Purkinje cell (primary cell): Measurements from ENCODE around the gene FBXO27. TPM values are rescaled to one million over a fixed set of nuclear protein-coding genes. Genes with fewer than 3 reads are reported as not detected.

Experiments used
- polyA plus RNA-seq: library from polyadenylated mRNA; unstranded; fragments of >200 nt; fragmentation: Nextera tagmentation; gene quantifications from 2 replicates; pipeline ENCODE4 v1.2.1, GENCODE V29; 2014

FBXO27 gene
- 2.2 and 2.7 TPM in 2 replicates for polyA plus RNA-seq

GRCh38 chr19:39032063-39032918 is at the start of gene FBXO27:
Gene FBXO27, minus strand, starts transcription at chr19:39032549. Its CDS starts 322 bp downstream, at chr19:39032227.

GRCh38 chr19:38975214-38975860 is 57.0 kb downstream of the FBXO27 start, which contains the start of gene FBXO17:
Gene FBXO17, minus strand, starts transcription at chr19:38975742. Its CDS starts 25,423 bp downstream, at chr19:38950319.

Other genes starting within 250 kb of the FBXO27 start
- not detected in 2 replicates for gene LGALS7B, start 243.3 kb downstream of the FBXO27 start, polyA plus RNA-seq
- gene LGALS4, start 219.6 kb downstream of the FBXO27 start, polyA plus RNA-seq, result not detected in 2 replicates
- gene ECH1, start 200.8 kb downstream of the FBXO27 start, polyA plus RNA-seq, result 63.8 and 112 TPM in 2 replicates
- 52.1 and 68.7 TPM in 2 replicates for gene HNRNPL, start 182.6 kb downstream of the FBXO27 start, polyA plus RNA-seq
- 0.39 TPM in 1 of 2 replicates, not detected in the other for gene RINL, start 154.3 kb downstream of the FBXO27 start, polyA plus RNA-seq
- 6.7 and 9.9 TPM in 2 replicates for gene SIRT2, start 132.9 kb downstream of the FBXO27 start, polyA plus RNA-seq
- gene NFKBIB, start 132.6 kb downstream of the FBXO27 start, polyA plus RNA-seq, result 2.4 and 3.0 TPM in 2 replicates
- not detected in 2 replicates for gene CCER2, start 120.4 kb downstream of the FBXO27 start, polyA plus RNA-seq
- gene SARS2, start 101.8 kb downstream of the FBXO27 start, polyA plus RNA-seq, result 10.6 and 17.0 TPM in 2 replicates
- gene MRPS12, start 101.6 kb downstream of the FBXO27 start, polyA plus RNA-seq, result 22.1 and 35.8 TPM in 2 replicates
- 1.7 and 2.7 TPM in 2 replicates for gene FBXO17, start 56.8 kb downstream of the FBXO27 start, polyA plus RNA-seq
- not detected in 2 replicates for gene ACP7, start 51.8 kb upstream of the FBXO27 start, polyA plus RNA-seq
- 0.22 and 2.0 TPM in 2 replicates for gene PAK4, start 93.2 kb upstream of the FBXO27 start, polyA plus RNA-seq
- 0.20 TPM in 1 of 2 replicates, not detected in the other for gene NCCRP1, start 164.4 kb upstream of the FBXO27 start, polyA plus RNA-seq
- gene SYCN, start 171.7 kb upstream of the FBXO27 start, polyA plus RNA-seq, result not detected in 2 replicates
- gene IFNL3, start 212.5 kb upstream of the FBXO27 start, polyA plus RNA-seq, result 0.81 TPM in 1 of 2 replicates, not detected in the other
- gene IFNL4, start 216.3 kb upstream of the FBXO27 start, polyA plus RNA-seq, result not detected in 2 replicates
- not detected in 2 replicates for gene IFNL2, start 235.8 kb upstream of the FBXO27 start, polyA plus RNA-seq